T-helper 2 cell (primary cell): ENCODE results near the gene OPCML.

Experiments
- DNase-seq, 5 experiments: peaks; one replicate each; pipeline versions ENCODE4 v3.0.0 to v3.0.0-alpha.2; 2012 to 2022

The OPCML gene

GRCh38 chr11:132523929-132524328 lies 1008.4 kb downstream of the OPCML start:
- no peak for DNase-seq

- DNase-seq, result no peak
Observed at GRCh38 chr11:132520199-132520598, 1012.1 kb downstream of the OPCML start.

DNA sequence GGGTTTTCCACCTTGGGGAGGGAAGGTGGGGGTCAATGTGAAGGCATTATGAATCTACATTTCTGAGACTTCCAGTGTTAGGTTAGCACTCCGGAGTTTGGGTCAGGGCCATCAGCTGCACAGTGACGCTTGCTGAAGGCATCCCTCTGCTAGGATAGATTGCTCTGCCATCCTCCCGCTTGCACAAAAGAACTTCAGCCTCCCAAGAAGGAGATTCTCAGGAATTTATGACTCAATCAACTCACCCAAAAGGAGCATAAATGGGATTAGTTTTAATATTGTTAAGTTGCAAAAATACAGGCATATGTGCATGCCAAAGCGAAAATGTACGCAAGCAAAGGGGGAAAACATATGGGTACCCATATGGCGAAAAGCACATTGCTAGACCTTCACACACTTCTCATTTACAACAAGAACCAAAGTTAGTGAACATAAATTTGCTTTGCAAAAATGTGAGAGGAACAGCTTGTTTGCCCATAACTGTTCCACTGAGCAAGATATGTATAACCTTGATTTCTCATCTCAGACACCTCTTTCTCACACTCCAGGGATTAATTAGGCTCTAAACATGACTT lies 1013.0 kb downstream of the OPCML start:
- DNase-seq, result no peak

- DNase-seq, result peak in 1 of 5 experiments; percentile 12
Observed at GRCh38 chr11:132504501-132505041, 1027.7 kb downstream of the OPCML start.

DNA sequence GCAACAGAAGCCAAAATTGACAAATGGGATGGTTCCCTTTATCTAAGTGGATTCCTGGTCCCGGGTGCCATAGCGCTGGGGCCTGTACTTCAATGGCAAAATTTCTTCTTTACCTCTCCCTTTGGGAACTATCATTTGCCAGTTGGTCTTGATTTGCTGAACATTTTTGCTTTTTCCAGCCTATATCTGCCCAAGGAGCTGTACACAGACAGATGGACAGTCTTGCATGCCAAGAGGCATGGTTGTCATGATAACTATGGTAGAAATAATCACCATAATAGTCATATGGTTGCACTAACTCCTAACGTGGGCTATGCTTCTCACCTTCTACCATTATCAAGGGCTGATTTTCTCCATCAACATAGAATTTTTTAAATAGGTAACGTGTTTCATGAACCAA lies 1030.9 kb downstream of the OPCML start:
- DNase-seq, result no peak

DNA sequence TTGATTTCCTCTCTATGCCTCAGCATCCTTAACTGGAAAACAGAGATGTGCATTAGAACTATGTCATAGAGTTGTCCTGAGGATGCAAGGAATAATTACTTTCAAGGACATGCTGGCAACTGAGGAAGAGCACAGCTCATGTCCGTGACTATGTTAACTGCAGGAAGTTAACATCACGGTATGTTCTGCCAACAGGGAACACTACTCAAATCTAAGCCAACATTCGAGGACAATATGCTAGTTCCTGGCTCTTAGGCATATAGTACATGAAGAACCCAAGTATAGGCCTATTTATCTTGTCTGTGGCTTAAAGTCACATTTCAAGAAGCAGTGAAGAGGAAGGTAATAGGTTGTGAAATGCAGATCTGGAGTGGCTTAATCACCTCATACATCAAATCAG lies 1032.6 kb downstream of the OPCML start:
- DNase-seq, result no peak

GRCh38 chr11:132496341-132496740 lies 1036.0 kb downstream of the OPCML start:
- DNase-seq, result no peak

DNA sequence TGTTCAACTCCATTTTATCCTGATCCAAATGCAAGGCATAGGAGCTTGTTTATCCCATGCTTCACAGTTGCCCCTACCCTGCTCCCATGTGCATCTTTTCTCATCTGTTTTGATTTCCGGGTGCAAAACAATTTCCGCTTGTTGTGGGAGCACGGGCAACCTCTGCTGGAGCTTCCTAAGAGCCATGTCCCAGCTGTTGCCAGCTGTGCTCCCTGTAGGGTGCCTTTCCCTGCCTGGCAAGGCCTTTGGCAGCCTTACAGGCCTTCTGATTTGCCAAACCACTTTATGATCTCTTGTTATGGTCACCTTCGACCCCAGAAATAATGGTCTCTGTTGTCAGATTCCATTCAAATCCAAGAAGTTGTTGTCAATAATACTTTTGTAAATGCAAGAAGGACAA lies 1038.5 kb downstream of the OPCML start:
- no peak for DNase-seq

- DNase-seq, result no peak
Observed at GRCh38 chr11:132490978-132491377, 1041.3 kb downstream of the OPCML start.

DNA sequence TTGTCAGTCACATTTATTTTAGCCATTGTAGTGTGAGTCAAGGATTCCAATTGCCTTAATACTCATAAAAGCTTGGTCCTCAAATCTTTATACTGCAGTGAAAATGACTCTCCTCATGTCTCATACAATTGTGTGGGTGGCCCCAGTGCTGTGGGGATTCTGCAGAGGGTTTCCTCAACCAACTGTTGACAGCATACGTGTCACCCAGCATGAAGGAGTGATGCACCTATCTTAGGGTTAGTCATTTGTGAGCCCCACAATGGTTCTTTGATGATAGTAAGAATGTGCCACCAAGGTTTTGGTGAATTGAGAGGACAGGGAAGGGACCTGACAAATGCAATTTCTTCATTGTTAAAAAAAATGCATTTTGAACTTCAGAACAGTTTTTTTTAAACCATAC lies 1046.2 kb downstream of the OPCML start:
- DNase-seq, result no peak

- no peak for DNase-seq
Observed at GRCh38 chr11:132475026-132475425, 1057.3 kb downstream of the OPCML start.

- no peak for DNase-seq
Observed at GRCh38 chr11:132472411-132473172, 1059.7 kb downstream of the OPCML start.

DNA sequence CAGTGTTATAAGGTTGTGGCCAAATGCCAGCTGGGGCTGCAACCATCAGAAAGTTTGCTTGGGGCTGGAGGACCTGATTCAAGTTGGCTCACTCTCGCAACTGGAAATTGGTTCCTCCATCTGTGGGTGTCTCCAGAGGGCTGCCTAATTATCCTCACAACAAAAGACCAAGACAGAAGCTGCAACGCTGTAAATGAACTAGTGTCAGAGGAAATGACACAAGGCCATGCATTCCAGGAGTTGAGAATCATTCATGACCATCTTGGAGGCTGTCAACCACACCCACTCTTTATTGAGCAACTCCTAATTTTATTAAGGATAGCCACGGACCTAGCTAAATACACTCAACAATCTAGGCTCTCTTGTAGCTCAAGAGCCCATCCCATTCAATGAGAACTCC lies 1060.8 kb downstream of the OPCML start:
- no peak for DNase-seq

GRCh38 chr11:132466983-132467382 lies 1065.3 kb downstream of the OPCML start:
- no peak for DNase-seq

- no peak for DNase-seq
Observed at GRCh38 chr11:132464939-132465338, 1067.4 kb downstream of the OPCML start.

- DNase-seq, result no peak
Observed at GRCh38 chr11:132464003-132464342, 1068.3 kb downstream of the OPCML start.

DNA sequence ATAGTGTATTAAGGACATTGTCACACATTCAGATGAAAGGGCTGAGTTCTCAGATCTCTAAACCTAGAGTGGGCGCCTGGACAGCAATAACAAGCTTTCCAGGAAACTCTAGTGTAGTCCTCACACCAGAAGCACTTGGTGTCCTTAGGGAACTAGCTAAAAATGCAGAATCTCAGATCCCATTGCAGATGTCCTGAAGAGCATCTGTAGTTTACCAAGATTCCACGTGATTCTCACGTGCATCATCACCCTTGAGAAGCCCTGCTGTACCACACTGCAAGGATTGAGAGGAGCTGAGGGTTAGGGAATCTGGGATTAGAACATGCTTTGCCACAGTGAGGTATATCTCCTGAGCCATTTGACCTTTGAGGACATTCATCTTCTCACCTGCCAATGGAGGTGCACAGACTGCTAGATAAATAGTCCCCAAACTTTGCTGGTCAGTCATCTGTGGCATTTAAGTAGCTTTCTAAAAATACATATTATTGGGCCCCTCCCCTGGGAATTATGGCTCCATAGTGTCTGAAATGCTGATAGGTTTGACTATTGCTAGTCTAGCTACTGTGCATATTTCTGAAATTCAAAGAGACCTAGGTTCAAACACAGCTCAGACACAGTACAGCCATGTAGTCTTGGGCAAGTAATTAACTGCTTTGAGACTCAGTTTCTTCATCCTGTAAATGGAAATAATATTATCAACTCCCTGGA lies 1068.9 kb downstream of the OPCML start:
- DNase-seq, result no peak

DNA sequence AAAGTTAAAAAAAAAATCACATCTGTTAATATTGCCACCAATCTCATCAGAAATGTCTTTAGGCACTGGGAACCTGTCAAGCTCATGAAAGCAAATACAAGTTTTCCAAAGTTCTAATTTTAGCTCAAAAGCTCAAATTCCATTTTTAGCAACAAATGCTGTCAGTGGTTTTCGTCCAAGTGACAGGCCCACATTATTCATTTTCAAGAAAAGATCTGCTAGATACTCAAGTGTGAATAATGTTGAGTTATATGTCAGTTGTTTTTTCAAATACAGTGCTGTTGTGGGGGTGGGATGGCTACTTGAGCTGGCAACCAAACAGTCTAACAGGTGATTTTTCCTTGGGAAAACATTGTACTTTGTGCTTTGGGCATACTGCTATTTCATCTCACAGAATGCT lies 1072.6 kb downstream of the OPCML start:
- no peak for DNase-seq

DNA sequence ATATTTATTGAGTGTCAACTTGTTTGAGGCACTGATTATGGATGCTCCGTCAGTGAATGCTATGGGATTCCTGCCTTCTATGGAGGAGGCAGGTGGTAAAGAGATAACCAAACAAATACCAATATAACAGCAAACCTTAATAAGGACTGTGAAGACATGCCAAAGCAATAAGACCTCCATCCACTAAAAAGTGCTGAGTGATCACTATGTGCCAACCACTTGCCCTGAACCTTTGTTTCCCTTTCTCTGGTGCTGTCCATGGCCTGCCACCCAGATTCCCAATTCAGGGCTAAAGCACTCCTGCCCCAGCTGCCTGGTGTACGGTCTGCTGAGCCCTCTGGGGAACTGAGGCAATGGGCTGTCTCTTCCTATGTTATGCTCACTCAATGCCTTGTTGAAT lies 1074.9 kb downstream of the OPCML start:
- no peak for DNase-seq

GRCh38 chr11:132456751-132457328 lies 1075.5 kb downstream of the OPCML start:
- no peak for DNase-seq

DNA sequence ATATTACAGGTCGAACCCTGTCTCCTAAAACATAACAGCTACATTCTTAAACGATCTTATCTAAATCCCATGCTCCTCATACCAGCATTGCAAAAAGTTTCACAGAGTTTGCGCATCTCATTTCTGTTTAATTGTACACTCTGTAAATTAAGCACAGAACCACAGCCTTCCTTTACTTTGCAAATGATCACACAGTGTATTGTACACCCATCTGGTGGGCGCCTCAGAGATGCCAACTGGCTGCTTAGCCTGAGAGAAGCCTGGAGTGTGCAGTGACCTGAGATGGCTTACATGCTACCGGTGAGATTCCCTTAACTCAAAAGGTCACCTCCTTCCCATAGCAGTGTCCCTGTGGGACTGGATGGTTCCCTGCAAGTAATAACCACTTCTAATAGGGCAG lies 1077.3 kb downstream of the OPCML start:
- DNase-seq, result no peak

- no peak for DNase-seq
Observed at GRCh38 chr11:132453406-132453805, 1078.9 kb downstream of the OPCML start.

DNA sequence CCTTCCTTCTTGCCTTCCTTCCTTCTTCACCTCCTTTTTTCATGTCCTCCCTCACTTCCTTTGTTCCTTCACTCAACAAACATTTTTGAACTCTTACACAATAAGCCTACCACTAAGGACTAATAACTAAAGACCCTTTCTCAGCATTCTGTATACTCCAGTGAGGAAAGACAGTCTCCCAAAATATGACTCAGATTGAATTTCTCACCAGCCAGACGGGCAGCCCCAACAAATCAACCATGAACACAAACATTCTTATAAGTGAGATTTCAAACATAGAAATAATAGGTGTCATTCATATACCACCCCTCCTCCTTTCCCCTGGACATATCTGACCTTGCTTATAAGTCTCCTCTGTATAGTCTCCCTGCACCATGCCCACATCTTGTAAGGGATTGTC lies 1079.7 kb downstream of the OPCML start:
- DNase-seq, result no peak
